ENCODE measurements around the gene MKRN1. TPM values are rescaled to one million over a fixed set of nuclear protein-coding genes. Genes with fewer than 3 reads are reported as not detected.
"Not testable (repeated sequence)": the region's sequence is repeated elsewhere in the genome, so short reads cannot be mapped to it uniquely, and the experiment has no call there.

The MKRN1 gene
- polyA plus RNA-seq, 1 donor = 128 TPM

DNA sequence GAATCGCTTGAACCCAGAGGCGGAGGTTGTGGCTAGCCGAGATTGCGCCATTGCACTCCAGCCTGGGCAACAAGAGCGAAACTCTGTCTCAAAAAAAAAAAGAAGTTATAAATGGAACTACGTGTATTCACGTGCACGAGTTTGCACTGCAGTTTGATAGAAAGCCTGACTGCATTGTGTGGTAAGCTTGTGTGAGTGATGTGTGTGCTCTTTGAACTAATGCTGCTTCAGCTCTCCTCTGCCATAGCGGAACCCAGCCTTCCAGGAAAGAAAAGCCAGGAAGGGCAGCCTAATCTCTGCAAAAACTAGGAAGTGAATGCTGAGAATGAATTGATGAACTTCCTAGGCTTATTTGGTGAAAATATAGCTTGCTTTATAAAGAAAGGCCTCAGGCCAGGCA is 15.6 kb upstream of the MKRN1 start:
- no peak for DNase-seq

DNA sequence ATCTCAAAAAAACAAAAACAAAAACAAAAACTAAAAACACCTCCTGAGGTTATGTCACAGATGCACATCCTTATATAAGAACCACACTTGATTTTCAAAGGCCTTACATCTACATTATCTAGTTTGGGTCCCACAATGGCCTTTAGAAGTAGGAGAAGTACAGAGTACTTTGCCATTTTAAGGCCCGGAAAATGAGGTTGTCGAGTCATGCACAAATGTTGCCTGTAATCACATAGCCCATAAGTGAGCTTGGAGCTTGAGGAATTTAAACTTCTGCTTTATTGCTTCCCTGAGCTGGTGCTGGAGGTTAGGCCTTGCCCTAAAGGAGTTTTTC is 9.7 kb upstream of the MKRN1 start:
- DNase-seq = no peak

- DNase-seq = no peak
Measured at GRCh38 chr7:140485500-140486265, 6.4 kb upstream of the MKRN1 start.

DNA sequence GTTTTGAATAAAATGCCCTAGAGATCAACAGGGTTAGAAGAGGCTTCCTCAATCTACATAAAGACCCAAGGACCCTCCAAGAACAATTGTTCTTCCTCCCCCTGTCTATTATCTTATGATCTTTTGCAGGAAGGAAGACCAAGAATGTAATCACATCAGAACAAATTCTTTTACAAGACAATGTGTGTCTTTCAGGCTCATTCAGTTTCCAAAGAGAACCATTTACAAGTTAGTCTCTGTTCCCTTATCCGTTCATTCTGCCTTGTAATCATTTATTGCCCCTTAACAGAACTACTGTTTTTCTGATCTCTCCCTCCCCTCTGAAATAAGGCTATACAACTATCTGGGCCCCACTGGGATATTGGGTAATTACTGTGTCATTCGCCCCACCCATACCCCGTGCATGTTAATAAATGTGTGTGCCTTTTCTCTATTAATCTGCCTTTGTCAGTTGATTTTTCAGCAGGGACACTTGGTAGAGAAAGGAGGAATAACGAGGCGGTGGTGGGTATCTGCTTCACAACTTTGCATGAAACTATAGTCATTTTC is 5.7 kb upstream of the MKRN1 start:
- no peak for DNase-seq

- no peak for DNase-seq
Measured at GRCh38 chr7:140484479-140484878, 5.2 kb upstream of the MKRN1 start.

- no peak for DNase-seq
Measured at GRCh38 chr7:140479739-140480084, 407 bp upstream of the MKRN1 start.

DNA sequence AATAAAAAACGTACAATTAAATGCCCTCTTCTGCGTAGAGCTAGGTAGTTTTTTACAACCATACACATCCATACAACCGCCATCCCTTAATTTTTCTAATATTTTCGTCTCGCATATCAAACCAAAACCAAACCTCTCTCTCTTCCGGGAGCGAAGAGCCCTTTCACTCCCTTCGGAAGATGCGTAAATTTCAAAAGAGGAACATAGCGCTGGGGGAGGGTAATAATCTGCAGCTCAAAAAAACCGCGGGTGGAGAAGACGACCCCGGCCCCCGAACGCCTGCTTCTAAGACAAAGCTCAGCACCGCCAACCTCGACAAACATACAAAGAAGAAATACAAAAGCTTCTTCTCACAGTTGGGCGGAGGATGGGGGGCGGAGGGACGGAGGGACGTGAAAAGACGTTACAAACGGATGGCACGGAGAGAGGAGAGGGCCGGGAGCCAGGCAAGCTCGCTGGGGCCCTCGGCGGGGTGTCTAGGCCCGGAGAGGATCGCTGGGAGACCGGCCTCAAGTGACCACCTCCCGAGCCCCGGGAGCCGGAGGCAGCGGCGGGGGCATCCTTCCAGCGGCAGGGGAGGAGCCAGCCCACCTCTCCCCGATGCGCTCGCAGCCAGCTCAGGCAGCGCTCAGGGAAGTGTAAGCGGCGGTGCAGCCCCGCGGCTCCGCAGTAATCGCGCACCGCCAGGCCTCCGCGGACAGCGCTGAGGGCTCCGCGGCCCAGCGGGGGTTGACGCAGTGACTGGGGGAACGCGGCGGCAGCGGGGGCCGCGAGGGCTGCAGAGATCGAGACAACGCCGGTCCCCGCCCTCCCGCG is 851 bp downstream of the MKRN1 start:
- DNase-seq = no peak

DNA sequence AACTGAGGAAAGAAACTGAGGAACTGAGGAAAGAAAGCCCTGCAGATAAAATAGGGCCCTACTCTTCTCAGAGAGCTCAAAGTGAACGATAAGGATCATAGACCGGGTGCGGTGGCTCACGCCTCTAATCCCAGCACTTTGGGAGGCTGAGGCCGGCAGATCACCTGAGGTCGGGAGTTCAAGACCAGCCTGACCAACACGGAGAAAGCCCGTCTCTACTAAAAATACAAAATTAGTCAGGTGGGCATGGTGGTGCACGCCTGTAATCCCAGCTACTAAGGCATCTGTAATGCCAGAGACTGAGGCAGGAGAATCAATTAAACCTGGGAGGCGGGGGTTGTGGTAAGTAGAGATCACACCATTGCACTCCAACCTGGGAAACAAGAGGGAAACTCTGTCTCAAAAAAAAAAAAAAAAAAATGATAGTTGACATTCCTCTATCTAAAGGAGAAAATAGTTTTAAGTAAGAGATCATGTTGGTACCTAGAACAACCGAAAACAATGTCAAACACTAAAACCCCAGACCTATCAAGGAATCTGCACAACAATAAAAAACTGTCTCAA is 2.5 kb downstream of the MKRN1 start:
- DNase-seq = no peak

DNA sequence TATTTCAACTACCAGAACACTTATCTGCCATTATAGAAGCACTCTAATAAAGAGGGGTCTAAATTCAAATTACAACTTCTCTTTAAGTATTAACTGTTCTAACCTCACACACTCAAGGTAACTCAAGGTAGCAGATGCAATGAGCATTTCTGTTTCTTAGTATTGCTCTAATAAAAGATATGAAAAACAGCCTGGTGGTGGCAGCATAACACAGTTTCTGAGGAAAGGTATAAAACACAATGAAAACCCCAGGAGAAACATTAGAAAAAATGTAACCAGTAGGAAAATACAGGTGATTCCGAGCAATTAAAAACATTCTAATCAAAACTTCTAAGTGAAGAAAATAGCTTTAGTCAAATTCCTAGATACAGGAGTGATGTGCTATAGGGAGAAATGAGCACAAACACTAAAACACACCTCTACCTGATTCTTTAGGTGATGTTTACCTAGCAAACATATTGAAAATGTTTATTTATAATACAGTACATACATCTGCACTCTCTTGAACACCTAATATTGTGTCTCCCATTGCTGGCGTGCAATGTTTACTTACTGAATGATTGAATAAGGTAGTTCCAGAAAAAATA is 3.5 kb downstream of the MKRN1 start:
- no peak for DNase-seq

DNA sequence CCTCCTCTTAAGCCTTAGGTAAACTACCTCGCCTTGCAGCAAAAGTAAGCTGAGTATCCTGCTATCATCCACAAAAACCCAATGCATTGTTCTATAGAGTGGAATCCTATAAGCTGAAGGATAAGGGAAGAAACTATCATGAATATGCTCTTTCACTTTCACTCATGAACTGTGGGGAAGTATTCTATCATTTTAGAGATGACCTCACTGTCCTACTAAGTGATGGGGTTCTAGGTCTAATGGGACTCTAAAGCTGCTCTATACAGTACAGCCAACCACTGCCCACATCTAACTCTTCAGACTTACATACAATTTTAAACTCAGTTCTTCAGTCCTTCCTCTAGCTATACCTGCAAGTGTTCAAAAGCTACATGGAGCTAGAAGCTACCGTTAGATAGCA is 16.2 kb downstream of the MKRN1 start:
- no peak for DNase-seq

GRCh38 chr7:140458916-140459315 is 20.4 kb downstream of the MKRN1 start:
- no peak for DNase-seq

DNA sequence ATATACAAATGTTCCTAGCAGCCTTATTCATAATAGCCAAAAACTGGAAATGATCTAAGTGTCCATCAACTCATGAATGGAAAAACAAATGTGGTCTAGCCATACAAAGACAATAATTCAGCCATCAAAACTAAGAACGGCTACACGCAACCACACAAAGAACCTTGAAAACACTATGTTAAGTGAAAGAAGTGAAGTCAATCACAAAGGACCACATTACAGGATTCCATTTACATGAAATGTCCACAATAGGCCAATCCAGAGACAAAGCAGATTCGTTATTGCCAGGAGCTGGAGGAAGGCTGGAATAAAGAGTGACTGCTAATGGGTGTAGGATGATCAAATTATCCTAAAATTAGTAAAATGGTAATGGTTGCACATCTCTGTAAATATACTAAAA is 21.1 kb downstream of the MKRN1 start:
- no peak for DNase-seq

DNA sequence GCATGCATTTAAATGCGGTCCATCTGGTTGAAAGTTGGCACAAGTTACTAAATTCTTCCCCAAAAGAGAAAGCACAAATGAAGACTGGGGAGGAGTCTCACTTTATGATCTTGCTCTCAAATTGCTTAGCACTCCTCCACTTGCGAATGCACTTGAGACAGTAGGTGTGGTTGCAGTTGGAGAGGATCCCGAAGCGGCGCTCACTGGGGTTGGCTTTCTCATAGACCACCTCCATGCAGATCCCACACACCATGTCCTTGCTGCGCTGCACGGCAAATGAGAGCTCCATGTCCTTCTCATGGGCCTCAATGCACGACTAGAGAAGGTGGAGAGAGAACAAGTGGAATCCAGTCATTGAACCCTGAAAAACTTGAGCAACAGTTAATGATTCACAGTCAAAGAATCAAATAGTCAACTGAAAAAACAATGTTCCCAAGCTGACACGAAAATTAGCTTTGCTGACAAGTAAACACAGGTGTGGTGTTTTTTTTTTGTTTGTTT is 22.7 kb downstream of the MKRN1 start:
- DNase-seq = peak; percentile 14

GRCh38 chr7:140455743-140456142 is 23.6 kb downstream of the MKRN1 start:
- no peak for DNase-seq

DNA sequence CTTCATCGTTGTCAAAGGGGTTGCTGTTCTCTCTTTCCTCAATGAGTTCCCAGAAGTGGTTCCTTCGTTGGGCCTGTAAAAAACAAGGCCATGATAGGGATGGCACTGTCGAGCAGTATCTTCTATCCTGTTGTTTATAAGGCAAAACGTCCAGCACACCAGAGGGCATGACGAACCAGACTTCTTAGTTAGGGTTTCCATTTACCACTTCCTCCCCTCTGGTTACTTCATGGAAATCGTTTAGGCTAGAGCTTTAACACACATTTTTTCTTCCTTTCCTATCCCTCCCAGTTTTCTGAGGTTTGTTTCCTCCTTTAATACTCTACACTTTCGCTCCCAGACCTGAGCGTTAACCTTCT is 24.7 kb downstream of the MKRN1 start:
- DNase-seq = no peak

GRCh38 chr7:140453785-140454656 is 25.3 kb downstream of the MKRN1 start:
- not testable (repeated sequence) for DNase-seq

DNA sequence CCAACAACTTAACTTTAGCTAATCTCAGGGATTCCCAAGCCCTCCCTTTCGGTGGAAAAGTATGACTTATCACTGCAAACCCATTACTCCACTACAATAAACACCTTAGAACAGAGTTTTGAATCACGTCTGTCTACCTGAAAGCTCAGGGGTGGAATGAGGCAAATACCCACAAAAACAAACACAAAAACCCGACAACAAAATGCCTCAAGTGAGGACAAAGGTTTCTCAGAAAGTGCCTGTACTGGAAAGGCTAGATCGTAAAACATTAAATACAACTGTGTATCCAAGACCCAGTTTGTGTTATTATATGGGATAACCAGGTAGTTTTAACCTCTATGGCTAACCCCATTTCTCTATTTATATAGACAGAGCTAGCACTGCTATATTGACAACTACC is 26.0 kb downstream of the MKRN1 start:
- DNase-seq = no peak

GRCh38 chr7:140451716-140452115 is 27.6 kb downstream of the MKRN1 start:
- no peak for DNase-seq

DNA sequence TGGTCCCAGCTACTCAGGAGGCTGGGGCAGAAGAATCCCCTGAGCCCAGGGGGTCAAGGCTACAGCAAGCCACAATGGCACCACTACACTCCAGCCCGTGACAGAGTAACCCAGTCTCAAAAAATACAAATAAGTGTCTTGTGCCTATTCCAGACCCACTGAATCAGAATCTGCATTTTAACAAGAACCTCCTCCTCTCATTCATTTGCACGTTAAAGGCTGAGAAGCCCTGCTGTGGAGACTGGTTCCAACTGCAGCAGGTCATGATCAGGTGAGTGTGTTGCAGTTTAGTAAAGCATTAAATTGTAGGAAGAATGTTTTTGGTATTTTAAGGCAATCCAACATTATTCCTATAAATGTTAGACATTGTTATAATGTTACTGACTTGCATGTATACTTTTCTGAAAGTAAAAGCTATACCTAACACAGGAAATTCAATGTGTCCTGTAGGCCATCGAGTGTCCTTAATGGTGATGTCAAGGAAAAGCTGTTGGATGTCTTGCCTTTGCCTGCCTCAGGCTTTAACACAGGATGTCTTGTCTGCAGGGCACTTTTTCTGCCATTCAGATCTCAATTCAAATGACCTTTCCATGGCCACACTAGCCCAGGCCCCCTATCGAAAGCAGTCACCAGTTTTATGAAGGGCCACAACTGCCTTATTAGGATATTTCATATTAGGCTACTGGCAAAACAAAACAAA is 30.4 kb downstream of the MKRN1 start:
- DNase-seq = no peak

- DNase-seq = no peak
Measured at GRCh38 chr7:140447841-140448240, 31.5 kb downstream of the MKRN1 start.

DNA sequence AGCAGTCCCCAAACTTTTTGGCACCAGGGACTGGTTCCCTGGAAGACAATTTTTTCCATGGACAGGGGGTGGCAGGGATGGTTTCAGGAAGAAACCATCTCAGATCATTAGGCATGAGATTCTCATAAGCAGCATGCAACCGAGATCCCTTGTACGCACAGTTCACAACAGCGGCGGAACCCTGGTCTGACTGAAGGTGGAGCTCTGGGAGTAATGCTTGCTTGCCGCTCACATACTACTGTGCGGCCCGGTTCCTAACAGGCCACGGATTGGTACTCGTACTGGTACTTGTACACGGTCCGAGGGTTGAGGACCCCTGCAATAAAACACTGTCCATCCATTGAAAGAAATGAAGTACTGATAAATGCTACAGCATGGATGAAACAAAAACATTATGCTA is 32.8 kb downstream of the MKRN1 start:
- no peak for DNase-seq

All from left kidney (tissue), 2 donors.